ENCODE data around the gene MIOX.

MIOX gene

DNA sequence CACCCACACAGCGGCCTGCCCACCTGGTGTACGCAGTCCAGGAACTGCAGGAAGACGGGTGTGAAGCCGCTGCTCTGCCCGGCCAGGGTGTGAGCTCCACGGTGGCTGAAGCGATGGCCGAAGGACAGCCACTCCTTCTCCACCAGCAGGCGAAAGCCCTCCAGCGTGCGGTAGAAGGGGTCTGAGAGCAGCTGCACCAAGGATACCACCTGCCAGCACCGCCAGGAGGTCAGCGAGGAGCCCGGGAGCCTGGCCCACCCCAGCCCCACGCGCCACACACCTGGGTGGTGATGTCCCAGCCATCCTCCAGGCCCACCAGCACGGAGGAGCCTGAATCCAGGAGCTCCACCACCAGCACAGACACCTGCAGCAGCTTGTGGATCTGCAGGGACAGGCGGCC is 31.5 kb upstream of the MIOX start:
- DNase-seq (ENCODE audit: low read depth): no peak

- DNase-seq (ENCODE audit: low read depth): no peak
Measured at GRCh38 chr22:50456026-50456425, 30.6 kb upstream of the MIOX start.

- no peak for DNase-seq (ENCODE audit: low read depth)
Measured at GRCh38 chr22:50456466-50457234, 30.0 kb upstream of the MIOX start.

- no peak for DNase-seq (ENCODE audit: low read depth)
Measured at GRCh38 chr22:50459016-50459415, 27.6 kb upstream of the MIOX start.

DNA sequence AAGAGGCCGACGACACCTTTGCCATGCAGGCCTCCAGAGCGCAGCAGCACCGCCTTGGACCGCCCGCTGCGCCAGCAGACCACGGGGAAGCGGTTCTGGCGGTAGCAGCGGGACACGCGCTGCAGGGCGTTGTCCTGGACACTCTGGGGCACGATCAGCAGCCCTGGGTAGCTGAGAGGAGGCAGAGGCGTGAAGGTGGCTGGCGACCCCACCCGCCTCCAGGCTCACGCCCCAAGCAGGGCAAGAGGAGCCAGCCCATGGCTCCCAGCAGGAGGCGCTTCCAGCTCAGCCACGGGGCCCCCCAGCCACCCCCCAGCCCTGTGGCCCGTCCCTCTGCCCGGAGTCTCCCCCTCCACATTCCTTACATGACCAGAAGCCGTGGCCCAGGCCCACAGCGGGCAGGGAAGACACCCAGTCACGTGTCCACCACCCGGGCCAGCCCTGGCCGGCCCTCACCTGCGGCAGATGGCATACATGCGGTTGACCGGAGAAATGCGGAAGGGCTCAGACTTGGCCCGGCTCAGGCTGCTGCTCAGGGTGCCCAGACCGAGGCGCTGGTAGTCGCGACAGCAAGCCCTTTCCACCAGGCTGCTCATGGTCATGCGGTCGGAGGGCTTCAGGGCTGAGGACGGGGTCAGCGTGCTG is 27.0 kb upstream of the MIOX start:
- no peak for DNase-seq (ENCODE audit: low read depth)

- DNase-seq (ENCODE audit: low read depth): no peak
Measured at GRCh38 chr22:50460938-50461337, 25.7 kb upstream of the MIOX start.

GRCh38 chr22:50461536-50461935 is 25.1 kb upstream of the MIOX start:
- no peak for DNase-seq (ENCODE audit: low read depth)

DNA sequence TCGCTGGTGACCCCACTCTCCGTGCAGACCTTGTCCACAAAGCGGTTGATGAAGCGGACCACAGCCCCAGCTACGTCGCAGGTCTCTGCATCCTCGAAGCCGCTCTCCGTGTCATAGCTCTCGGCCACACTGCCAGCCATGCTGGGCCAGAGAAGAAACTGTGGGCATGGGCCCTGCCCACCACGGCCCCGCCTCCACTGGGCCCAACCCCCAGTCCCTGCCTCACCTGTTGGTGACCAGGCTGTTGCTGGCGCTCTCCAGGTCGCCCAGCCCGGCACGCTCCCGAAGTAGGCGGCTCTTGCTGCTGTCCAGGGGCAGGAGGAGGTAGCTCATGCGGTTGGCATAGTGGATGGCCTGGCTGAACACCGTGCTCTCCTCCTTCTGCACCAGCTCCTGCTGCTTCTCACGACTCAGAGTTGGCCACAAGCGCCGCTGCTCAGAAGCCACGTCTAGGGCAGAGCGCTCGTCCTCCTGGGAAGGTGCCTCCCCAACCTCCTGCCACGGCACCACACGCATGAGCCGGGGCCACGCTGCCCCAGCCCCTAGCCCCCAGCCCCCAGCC is 24.6 kb upstream of the MIOX start:
- DNase-seq (ENCODE audit: low read depth): no peak

- no peak for DNase-seq (ENCODE audit: low read depth)
Measured at GRCh38 chr22:50463188-50463900, 23.3 kb upstream of the MIOX start.

DNA sequence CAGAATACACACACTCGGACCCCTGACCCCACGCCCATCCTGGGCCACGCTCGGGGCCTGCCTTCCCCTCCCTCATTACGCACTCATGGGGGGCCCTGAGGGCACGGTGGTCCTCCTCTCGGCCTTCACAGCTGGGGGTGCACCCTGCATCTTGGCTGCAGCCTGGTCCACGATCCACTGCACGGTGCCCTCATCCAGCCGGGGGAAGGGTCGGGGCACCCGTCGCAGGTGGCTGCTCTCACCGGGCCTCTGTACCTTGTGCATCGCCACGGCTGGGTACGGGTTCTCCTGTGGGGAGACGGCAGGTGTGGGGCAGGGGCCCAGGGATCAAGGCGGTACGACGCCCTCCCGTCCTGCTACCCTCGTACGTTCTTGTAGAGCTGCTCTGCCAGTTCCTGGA is 22.2 kb upstream of the MIOX start:
- DNase-seq (ENCODE audit: low read depth): no peak

GRCh38 chr22:50465066-50465930 is 21.4 kb upstream of the MIOX start:
- no peak for DNase-seq (ENCODE audit: low read depth)

- no peak for DNase-seq (ENCODE audit: low read depth)
Measured at GRCh38 chr22:50467341-50467740, 19.3 kb upstream of the MIOX start.

- DNase-seq (ENCODE audit: low read depth): no peak
Measured at GRCh38 chr22:50467773-50468440, 18.8 kb upstream of the MIOX start.

GRCh38 chr22:50468626-50469025 is 18.0 kb upstream of the MIOX start:
- no peak for DNase-seq (ENCODE audit: low read depth)

- no peak for DNase-seq (ENCODE audit: low read depth)
Measured at GRCh38 chr22:50469377-50470305, 17.0 kb upstream of the MIOX start.

DNA sequence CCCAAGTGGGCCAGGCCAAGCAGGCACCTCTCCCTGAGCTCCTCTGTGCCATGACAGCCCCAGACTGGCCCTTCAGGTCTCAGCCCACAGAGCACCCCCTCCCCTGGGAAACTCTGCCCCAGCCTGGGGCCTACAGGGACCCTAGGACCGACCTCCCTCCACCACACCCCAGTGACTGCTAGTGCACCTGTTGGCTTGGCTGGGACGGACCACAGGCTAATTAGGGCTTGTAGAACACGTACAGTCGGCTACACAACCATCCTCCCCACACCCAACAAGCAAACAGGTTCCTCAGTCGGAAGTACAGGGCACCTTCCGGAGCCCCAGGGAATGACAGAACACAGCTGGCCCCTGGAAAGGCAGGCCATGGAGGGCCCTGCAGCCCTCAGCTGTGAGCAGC is 16.2 kb upstream of the MIOX start:
- no peak for DNase-seq (ENCODE audit: low read depth)

- DNase-seq (ENCODE audit: low read depth): no peak
Measured at GRCh38 chr22:50471197-50471847, 15.3 kb upstream of the MIOX start.

DNA sequence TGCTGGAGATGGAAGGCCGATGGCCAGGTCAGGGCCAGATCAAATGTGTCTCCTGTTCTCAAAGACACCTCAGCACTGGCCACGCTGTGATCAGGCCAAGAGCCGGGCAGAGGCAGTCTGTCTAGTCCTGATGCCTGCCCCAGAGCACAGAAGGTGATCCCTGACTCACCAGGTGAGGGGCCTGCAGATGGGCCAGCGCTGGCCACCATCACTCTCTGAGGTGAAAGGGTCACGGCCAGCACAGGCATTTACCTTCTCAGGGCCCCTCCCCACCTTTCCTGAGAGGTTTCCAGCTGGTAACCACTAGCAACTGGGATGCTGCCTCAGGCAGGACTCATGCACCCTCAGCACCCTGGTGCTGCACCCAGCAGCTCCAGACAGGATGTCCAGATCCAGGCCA is 14.7 kb upstream of the MIOX start:
- no peak for DNase-seq (ENCODE audit: low read depth)

- no peak for DNase-seq (ENCODE audit: low read depth)
Measured at GRCh38 chr22:50473088-50473487, 13.6 kb upstream of the MIOX start.
